ENCODE measurements around the gene GRM3. TPM values are rescaled to one million over a fixed set of nuclear protein-coding genes. Genes with fewer than 3 reads are reported as not detected.

The GRM3 gene
- total RNA-seq, 2 experiments from 2014 or later, result not detected

DNA sequence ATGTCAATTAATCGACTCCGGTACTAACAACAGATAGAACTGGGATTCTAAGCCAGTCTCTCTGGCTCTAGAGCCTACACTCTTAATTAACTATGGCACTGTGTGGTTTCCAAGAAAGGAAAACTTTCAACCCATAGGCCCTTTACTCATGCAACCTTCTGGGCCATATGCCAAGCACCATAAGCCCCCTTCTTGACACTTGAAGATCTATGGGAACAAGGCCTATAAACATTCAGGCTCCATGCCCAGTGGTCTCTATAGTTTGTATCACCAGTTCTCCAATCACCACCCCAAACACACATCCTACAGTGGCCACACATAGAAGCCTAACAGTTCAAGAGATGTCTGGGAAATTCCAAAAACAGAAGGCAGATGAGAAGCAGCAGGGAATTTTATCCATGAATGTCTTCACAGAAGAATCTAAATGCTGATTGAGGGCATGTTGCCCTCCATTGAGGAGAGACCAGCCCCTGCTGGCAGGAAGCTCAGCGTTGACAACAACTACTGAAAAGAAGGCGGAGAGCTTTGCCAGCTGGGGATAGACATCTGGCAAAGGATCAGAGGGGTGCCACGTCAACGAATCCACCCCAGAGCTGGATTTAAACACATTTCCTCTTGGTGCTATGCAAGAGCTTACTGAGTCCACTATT is 64.4 kb downstream of the GRM3 start:
- ChIA-PET POLR2A (no interaction called here), CTCF (no interaction called here)
- Mint-ChIP-seq H3K4me3 (no peak overlapping the region), H3K27me3 (no peaks in the 10 kb centered on the region), H3K9me3 (ENCODE audit: low read depth) (no peaks in the 10 kb centered on the region), H3K27ac (no peak overlapping the region), H3K36me3 (ENCODE audit: low read depth) (no peaks in the 10 kb centered on the region), H3K4me1 (no peaks in the 10 kb centered on the region)
- intact Hi-C loops (cut with DNase I, micrococcal nuclease), result no loop called here
- no peak for DNase-seq
- no peak for ATAC-seq

GRCh38 chr7:86720306-86720705 is 76.6 kb downstream of the GRM3 start:
- intact Hi-C loops (cut with DNase I, micrococcal nuclease), result no loop called here
- Mint-ChIP-seq H3K36me3 (ENCODE audit: low read depth) (no peaks in the 10 kb centered on the region), H3K4me1 (no peaks in the 10 kb centered on the region), H3K27me3 (no peaks in the 10 kb centered on the region), H3K4me3 (no peak overlapping the region), H3K27ac (no peak overlapping the region), H3K9me3 (ENCODE audit: low read depth) (peaks cover 6% of the 10 kb centered on the region)
- ATAC-seq (no peak), DNase-seq (no peak)
- ChIA-PET CTCF (no interaction called here), POLR2A (no interaction called here)

DNA sequence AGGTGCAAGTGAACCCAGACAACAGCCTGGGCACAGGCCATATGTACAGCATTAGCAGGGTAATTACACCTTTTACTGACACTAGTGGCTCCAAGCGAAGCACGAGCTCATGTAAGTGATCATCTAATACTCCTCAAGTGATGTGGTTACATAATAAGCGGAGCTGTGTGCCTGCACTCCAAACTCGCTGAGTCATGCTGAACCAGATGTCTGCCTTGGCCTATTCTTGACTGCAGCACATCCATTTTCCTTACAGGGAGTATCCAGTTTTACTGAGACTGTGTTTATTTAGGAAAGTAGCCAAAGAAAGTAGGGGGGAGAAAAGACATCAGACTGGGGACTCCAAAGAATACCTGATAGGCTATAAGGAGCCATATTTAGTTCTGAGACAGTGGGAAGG is 90.1 kb downstream of the GRM3 start:
- ATAC-seq, result no peak
- H3K27me3 Mint-ChIP-seq, result no peaks in the 10 kb centered on the region
- H3K9me3 Mint-ChIP-seq (ENCODE audit: low read depth), result peaks cover 4% of the 10 kb centered on the region
- no peak for DNase-seq
- no peak overlapping the region for H3K27ac Mint-ChIP-seq
- H3K4me3 Mint-ChIP-seq, result no peak overlapping the region
- H3K4me1 Mint-ChIP-seq, result no peaks in the 10 kb centered on the region
- CTCF ChIA-PET, result no interaction called here
- POLR2A ChIA-PET, result no interaction called here
- no peaks in the 10 kb centered on the region for H3K36me3 Mint-ChIP-seq (ENCODE audit: low read depth)
- intact Hi-C loops (cut with DNase I, micrococcal nuclease), result no loop called here

DNA sequence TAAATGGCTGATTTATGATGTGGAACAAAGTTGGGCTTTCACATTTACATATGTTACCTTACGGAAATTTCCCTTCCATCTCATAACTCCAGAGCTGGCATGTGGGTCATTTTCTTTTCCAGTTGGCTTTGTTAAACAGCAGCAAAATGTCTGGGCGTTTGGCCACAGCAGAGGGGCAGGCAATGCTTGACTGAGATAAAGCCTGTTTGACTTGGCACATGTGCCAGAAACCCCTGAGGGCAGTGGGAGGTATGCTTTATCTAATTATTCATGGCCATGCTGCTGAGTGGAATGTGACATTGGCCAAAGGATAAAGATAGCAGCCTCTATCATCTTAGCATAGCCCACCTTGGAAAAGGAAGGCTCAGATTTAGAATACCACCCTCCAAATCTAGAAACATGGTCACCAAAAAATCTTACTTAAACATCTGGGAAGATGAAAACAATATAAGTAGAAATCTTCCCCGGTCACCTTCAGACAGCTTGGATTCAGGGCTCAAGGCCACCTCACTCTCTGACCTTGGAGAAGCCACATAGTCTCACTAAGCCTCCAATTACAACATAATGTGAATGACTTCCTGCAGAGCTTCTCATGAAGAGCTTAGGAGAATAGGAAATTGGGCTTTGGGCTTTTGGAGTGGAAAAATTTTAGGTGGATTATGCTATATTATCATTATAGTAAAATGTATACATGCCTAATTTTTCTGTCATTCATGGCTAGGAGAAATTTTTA is 101.5 kb downstream of the GRM3 start:
- Mint-ChIP-seq H3K27me3 (peaks cover 2% of the 10 kb centered on the region), H3K36me3 (ENCODE audit: low read depth) (no peaks in the 10 kb centered on the region), H3K27ac (no peak overlapping the region), H3K4me3 (no peak overlapping the region), H3K9me3 (ENCODE audit: low read depth) (no peaks in the 10 kb centered on the region), H3K4me1 (no peaks in the 10 kb centered on the region)
- DNase-seq (no peak), ATAC-seq (no peak)
- intact Hi-C loops (cut with DNase I, micrococcal nuclease), result no loop called here
- ChIA-PET CTCF (no interaction called here), POLR2A (no interaction called here)

- H3K27ac Mint-ChIP-seq, result no peak overlapping the region
- H3K36me3 Mint-ChIP-seq (ENCODE audit: low read depth), result no peaks in the 10 kb centered on the region
- H3K27me3 Mint-ChIP-seq, result peaks cover 2% of the 10 kb centered on the region
- no peaks in the 10 kb centered on the region for H3K9me3 Mint-ChIP-seq (ENCODE audit: low read depth)
- ATAC-seq (no peak), DNase-seq (no peak)
- no peaks in the 10 kb centered on the region for H3K4me1 Mint-ChIP-seq
- intact Hi-C loops (cut with DNase I, micrococcal nuclease), result loop anchor here in 1 of 2 experiments (1.0 kb wide), 1 partner anchor 10 kb away; no protein-coding TSS in a partner anchor
- ChIA-PET POLR2A (no interaction called here), CTCF (no interaction called here)
- no peak overlapping the region for H3K4me3 Mint-ChIP-seq
Observed at GRCh38 chr7:86747698-86748097, 104.0 kb downstream of the GRM3 start.

DNA sequence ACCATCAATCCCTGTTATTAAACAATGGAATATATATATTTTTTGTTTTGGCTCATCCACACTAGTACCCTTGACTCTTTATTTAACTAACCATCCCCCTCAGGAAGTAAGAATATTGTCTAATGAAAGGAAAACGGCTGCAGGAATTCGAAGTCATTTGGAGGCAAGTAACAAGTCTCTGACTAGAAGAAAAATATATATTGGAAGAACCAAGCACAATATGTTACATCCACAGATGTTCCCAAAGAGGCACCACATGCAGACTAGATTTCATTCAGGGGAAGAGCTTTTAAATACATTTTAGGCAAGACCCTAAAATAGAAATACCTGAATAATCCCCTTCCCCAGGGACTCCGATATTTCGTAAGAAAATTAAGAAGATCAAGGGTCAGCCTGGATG is 104.5 kb downstream of the GRM3 start:
- ChIA-PET POLR2A (no interaction called here), CTCF (no interaction called here)
- H3K27me3 Mint-ChIP-seq, result peaks cover 2% of the 10 kb centered on the region
- intact Hi-C loops (cut with DNase I, micrococcal nuclease), result loop anchor here in 1 of 2 experiments (1.0 kb wide), 1 partner anchor 9 kb away; no protein-coding TSS in a partner anchor
- no peak overlapping the region for H3K27ac Mint-ChIP-seq
- H3K4me3 Mint-ChIP-seq, result no peak overlapping the region
- ATAC-seq, result no peak
- H3K4me1 Mint-ChIP-seq, result no peaks in the 10 kb centered on the region
- DNase-seq, result no peak
- no peaks in the 10 kb centered on the region for H3K9me3 Mint-ChIP-seq (ENCODE audit: low read depth)
- H3K36me3 Mint-ChIP-seq (ENCODE audit: low read depth), result no peaks in the 10 kb centered on the region

DNA sequence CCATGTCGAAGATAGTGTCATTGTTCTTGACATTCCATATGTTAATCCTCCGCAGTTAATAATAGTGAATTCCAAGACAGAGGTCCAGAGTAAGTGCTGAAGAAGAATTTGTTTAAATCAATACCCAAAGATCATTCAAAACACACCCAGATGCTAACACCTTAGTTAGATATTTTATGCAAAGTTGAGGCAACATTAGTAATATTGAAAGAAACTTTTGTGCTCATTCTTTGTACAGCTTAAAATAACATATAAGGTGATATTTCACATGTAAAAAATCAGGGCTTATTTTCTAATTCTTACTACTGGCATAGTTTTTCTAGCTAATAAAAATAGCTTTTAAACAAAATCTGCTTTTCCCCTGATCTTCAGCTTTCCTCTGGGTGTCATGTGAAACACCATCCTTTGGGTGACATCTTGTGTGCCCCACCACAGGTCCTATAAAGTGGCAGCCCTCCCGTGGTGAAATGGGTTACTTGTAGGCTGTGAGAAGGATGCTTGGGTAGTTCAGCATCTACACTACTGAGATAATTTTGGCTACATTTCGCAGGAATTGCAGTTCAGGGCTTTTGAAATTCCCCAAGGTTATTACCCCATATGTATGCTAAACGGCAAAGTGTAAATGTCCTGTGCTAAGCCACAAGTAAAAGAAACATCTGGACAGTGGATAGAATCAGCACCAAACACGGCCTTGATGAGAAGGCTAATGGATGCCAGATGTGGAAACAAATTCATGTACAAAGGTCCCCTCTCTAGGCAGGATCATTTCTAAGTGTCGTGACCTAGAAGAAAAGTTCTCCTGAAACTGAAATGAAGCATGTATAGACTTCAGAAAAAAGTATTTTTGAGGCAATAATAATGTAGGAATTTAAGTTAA is 105.4 kb downstream of the GRM3 start:
- no peak overlapping the region for H3K27ac Mint-ChIP-seq
- no peak for ATAC-seq
- no peak for DNase-seq
- no peaks in the 10 kb centered on the region for H3K36me3 Mint-ChIP-seq (ENCODE audit: low read depth)
- ChIA-PET POLR2A (no interaction called here), CTCF (no interaction called here)
- H3K4me1 Mint-ChIP-seq, result no peaks in the 10 kb centered on the region
- H3K9me3 Mint-ChIP-seq (ENCODE audit: low read depth), result no peaks in the 10 kb centered on the region
- intact Hi-C loops (cut with DNase I, micrococcal nuclease), result loop anchor here in 1 of 2 experiments (1.0 kb wide), 1 partner anchor 8 kb away; no protein-coding TSS in a partner anchor
- no peak overlapping the region for H3K4me3 Mint-ChIP-seq
- H3K27me3 Mint-ChIP-seq, result peaks cover 2% of the 10 kb centered on the region

GRCh38 chr7:86749741-86750665 is 106.3 kb downstream of the GRM3 start:
- CTCF ChIA-PET, result interaction anchor here (0.6 to 0.7 kb wide), 2 partner anchors 82 to 1079 kb away, joined by 3 read pairs; no protein-coding TSS in a partner anchor
- intact Hi-C loops (cut with DNase I, micrococcal nuclease), result no loop called here
- H3K9me3 Mint-ChIP-seq (ENCODE audit: low read depth), result no peaks in the 10 kb centered on the region
- no peak overlapping the region for H3K27ac Mint-ChIP-seq
- H3K4me1 Mint-ChIP-seq, result no peaks in the 10 kb centered on the region
- DNase-seq, result no peak
- POLR2A ChIA-PET, result no interaction called here
- peaks cover 2% of the 10 kb centered on the region for H3K27me3 Mint-ChIP-seq
- no peak for ATAC-seq
- no peaks in the 10 kb centered on the region for H3K36me3 Mint-ChIP-seq (ENCODE audit: low read depth)
- H3K4me3 Mint-ChIP-seq, result no peak overlapping the region

DNA sequence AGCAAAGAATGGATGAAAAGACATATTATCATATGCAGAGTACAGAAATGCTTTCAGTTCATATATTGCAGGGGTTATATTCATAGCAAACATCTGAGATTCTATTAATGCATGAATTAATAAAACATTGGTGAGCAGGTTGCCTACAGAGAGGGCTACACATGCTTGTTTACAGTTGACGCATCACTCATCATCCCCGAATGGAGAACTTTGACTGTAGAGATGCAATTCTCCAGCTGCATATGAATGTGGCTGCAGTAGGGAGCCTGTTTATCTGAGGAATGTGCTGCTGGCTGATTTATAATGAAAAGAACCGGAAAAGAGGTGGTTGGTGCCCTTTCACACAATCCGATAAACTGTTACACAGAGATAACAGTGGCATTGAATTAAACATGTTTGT is 116.5 kb downstream of the GRM3 start:
- Mint-ChIP-seq H3K27me3 (no peaks in the 10 kb centered on the region), H3K4me3 (no peak overlapping the region), H3K36me3 (ENCODE audit: low read depth) (no peaks in the 10 kb centered on the region), H3K4me1 (no peaks in the 10 kb centered on the region), H3K9me3 (ENCODE audit: low read depth) (no peaks in the 10 kb centered on the region), H3K27ac (no peak overlapping the region)
- ChIA-PET POLR2A (no interaction called here), CTCF (no interaction called here)
- DNase-seq (no peak), ATAC-seq (no peak)
- intact Hi-C loops (cut with DNase I, micrococcal nuclease), result no loop called here

DNA sequence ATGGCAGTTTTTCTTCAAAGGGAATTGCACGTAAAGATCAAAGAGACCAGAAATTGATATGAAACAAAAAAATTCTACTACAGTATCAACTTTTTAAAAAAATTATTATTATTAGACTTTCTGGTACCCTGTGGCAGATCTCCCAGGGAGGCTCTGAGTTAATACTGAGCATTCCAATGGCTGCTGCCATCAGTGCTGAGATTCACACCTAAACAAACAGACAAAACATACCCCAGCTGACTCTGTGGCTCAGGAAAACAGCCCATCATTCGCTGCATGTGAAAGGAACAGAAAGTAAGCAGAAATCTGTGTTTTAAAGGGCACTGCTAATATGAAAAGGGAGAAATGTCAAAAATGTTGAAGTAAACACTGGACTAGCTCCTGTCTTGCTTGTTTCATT is 118.4 kb downstream of the GRM3 start:
- ATAC-seq (no peak), DNase-seq (no peak)
- intact Hi-C loops (cut with DNase I, micrococcal nuclease), result no loop called here
- no peak overlapping the region for H3K4me3 Mint-ChIP-seq
- no peaks in the 10 kb centered on the region for H3K27me3 Mint-ChIP-seq
- no peaks in the 10 kb centered on the region for H3K4me1 Mint-ChIP-seq
- no peaks in the 10 kb centered on the region for H3K36me3 Mint-ChIP-seq (ENCODE audit: low read depth)
- CTCF ChIA-PET, result no interaction called here
- POLR2A ChIA-PET, result no interaction called here
- no peak overlapping the region for H3K27ac Mint-ChIP-seq
- no peaks in the 10 kb centered on the region for H3K9me3 Mint-ChIP-seq (ENCODE audit: low read depth)

DNA sequence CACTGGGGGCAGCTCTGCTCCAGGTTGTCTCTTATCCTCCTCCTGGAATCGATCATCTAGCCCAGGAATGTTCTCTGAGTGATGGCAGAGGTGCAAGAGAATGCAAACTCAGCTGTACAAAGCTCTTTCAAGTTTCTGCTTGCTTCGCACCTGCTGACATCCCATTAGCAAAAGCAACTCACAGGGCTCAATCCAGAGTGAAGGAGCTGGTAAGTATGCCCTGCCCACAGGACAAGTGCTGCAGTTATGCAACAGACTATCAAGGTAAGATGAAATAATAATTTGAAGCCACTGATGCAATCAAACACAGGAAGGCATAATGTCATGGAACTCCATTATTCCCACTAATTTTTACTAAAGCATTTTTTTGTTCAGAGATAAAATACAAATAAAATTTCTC is 122.2 kb downstream of the GRM3 start:
- no peak overlapping the region for H3K27ac Mint-ChIP-seq
- no peaks in the 10 kb centered on the region for H3K27me3 Mint-ChIP-seq
- H3K4me3 Mint-ChIP-seq, result no peak overlapping the region
- DNase-seq, result no peak
- no peaks in the 10 kb centered on the region for H3K36me3 Mint-ChIP-seq (ENCODE audit: low read depth)
- no peaks in the 10 kb centered on the region for H3K4me1 Mint-ChIP-seq
- ATAC-seq, result no peak
- intact Hi-C loops (cut with DNase I, micrococcal nuclease), result no loop called here
- ChIA-PET CTCF (interaction anchor here (1.1 kb wide), 1 partner anchor 20 kb away, joined by 3 read pairs; no protein-coding TSS in a partner anchor), POLR2A (no interaction called here)
- H3K9me3 Mint-ChIP-seq (ENCODE audit: low read depth), result no peaks in the 10 kb centered on the region
